ENCODE measurements around the gene KSR2.

Gene KSR2

GRCh38 chr12:117507548-117507947 lies 461.2 kb downstream of the KSR2 start:
- DNase-seq (ENCODE audit: low read depth in 4 of 4, low spot score in 1 of 4) = no peak

DNA sequence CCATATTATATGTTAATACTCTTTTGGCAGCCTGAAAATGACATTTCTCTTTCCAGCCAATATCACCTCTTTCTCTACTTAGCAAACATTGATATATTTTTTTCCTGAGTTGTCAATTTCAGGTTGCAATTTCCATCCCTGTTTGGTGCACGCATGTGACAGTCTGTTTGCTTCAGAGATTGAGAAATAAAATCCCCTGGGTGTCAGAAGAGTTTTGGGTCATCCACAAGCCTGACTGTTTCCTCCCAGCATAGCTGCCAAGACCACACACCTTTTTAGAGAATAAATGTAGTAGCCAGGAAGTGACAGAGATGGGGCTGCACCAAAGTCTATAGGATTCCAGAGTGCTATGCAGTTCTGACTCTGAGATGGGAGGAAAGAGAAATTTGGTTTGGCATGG lies 462.5 kb downstream of the KSR2 start:
- DNase-seq (ENCODE audit: low read depth in 4 of 4, low spot score in 1 of 4) = no peak

DNA sequence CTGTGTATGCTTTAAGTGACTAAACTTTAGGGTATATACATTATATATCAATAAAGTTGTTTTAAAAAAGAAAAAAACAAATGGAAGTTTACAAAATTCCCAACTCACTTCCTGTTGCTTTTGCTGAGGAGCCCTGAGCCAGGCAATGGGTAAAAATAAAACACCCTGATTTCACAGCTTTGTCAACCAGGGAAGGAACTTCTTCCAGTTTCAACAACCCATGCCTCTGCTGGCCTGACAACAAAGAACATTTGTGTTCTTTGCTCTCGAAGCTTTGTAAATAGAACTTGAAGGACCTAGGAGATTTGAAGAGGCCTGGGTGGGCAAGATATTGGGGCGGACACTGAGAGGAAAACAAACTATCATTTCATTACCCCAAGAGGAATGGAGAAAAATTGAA lies 466.2 kb downstream of the KSR2 start:
- no peak for DNase-seq (ENCODE audit: low read depth in 4 of 4, low spot score in 1 of 4)

- DNase-seq (ENCODE audit: low read depth in 4 of 4, low spot score in 1 of 4) = no peak
Observed at GRCh38 chr12:117502233-117502632, 466.6 kb downstream of the KSR2 start.

- no peak for DNase-seq (ENCODE audit: low read depth in 4 of 4, low spot score in 1 of 4)
Observed at GRCh38 chr12:117501076-117501869, 467.5 kb downstream of the KSR2 start.

- no peak for DNase-seq (ENCODE audit: low read depth in 4 of 4, low spot score in 1 of 4)
Observed at GRCh38 chr12:117499759-117500485, 468.9 kb downstream of the KSR2 start.

- DNase-seq (ENCODE audit: low read depth in 4 of 4, low spot score in 1 of 4) = no peak
Observed at GRCh38 chr12:117498880-117499279, 469.9 kb downstream of the KSR2 start.

- DNase-seq (ENCODE audit: low read depth in 4 of 4, low spot score in 1 of 4) = no peak
Observed at GRCh38 chr12:117498256-117498655, 470.5 kb downstream of the KSR2 start.

- DNase-seq (ENCODE audit: low read depth in 4 of 4, low spot score in 1 of 4) = no peak
Observed at GRCh38 chr12:117497407-117497806, 471.4 kb downstream of the KSR2 start.

DNA sequence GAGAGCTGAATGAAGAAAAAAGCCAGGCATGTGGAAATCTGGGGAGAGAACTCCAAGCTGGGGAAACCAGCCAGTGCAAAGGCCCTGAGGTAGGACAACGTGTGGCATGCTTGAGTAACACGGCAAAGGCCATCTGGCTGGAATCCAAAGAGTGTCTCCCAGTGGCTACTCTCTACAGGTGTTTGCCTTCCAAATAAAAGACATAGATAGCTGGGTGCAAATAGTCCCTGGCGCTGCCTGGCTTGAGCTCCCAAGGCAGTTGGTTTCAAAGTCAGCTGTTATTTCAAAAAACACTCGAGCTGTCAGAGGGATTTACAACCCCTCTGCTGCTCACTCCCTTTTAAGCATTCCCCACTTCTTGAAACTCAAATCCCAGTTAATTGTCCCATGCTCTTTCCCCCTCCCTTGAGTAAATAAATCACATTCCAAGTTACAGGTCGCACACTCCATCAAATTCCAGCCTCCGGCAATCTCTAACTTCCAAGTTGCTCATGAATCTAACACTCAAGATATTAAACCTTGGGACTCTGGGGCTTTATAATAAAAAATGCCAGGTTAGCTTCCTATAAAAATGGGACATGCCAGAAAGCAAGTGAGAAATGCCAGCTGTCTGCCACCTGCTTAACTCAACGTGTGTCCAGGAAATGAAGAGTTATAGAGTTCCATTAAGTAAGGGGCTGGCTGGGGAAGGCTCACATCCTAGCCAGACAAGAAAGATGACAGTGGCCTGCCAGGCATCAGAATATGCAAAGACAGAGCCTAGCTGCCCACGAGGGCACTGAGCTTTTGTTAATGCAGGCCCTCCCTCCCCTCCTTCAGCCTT lies 473.7 kb downstream of the KSR2 start:
- DNase-seq (ENCODE audit: low read depth in 4 of 4, low spot score in 1 of 4) = no peak

DNA sequence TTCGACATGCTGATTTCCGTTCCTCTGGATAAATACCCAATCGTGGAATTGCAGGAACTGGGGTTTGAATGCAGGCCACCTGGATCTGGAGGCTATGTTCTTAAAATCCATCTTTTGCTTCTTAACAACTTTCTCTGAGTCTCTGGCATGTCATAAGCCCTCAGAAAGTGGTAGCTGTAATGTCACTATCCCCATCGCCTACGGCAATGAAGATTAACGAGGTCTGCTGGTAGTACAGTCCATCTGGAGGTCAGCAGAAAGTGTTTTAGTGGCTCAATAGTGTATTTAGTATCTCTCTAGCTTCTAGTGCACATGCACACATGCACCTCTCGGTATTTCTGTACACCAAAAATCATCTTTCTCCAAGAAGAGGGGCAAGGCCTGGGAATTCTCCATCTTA lies 477.1 kb downstream of the KSR2 start:
- no peak for DNase-seq (ENCODE audit: low read depth in 4 of 4, low spot score in 1 of 4)

- no peak for DNase-seq (ENCODE audit: low read depth in 4 of 4, low spot score in 1 of 4)
Observed at GRCh38 chr12:117490130-117490529, 478.7 kb downstream of the KSR2 start.

GRCh38 chr12:117489671-117490070 lies 479.1 kb downstream of the KSR2 start:
- DNase-seq (ENCODE audit: low read depth in 4 of 4, low spot score in 1 of 4) = no peak

- no peak for DNase-seq (ENCODE audit: low read depth in 4 of 4, low spot score in 1 of 4)
Observed at GRCh38 chr12:117486840-117487659, 481.7 kb downstream of the KSR2 start.

- no peak for DNase-seq (ENCODE audit: low read depth in 4 of 4, low spot score in 1 of 4)
Observed at GRCh38 chr12:117485984-117486839, 482.6 kb downstream of the KSR2 start.

GRCh38 chr12:117484901-117485300 lies 483.9 kb downstream of the KSR2 start:
- DNase-seq (ENCODE audit: low read depth in 4 of 4, low spot score in 1 of 4) = no peak

GRCh38 chr12:117483501-117483900 lies 485.3 kb downstream of the KSR2 start:
- no peak for DNase-seq (ENCODE audit: low read depth in 4 of 4, low spot score in 1 of 4)

DNA sequence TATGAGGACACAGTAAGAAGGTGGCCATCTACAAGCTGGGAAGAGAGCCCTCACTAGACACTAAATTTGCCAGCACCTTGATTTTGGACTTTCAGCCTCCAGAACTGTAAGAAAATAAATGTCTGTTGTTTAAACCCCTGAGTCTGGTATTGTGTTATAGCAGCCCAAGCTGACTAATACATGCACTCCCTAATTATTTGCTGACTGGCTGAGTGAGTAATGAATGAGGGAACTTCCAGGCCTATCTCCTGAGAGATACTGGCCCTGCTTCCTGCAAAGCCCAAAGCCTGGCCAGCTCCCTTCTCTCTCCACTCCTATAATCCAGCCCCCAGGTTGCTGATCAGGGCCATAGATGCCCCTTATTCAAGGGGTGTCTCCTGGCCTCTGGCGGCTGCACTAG lies 487.3 kb downstream of the KSR2 start:
- DNase-seq (ENCODE audit: low read depth in 4 of 4, low spot score in 1 of 4) = no peak

GRCh38 chr12:117476341-117476740 lies 492.4 kb downstream of the KSR2 start:
- DNase-seq (ENCODE audit: low read depth in 4 of 4, low spot score in 1 of 4) = no peak

GRCh38 chr12:117473856-117474255 lies 494.9 kb downstream of the KSR2 start:
- DNase-seq (ENCODE audit: low read depth in 4 of 4, low spot score in 1 of 4) = no peak
